ENCODE data around the gene OR51T1.
"Not testable (repeated sequence)": the region's sequence is repeated elsewhere in the genome, so short reads cannot be mapped to it uniquely, and the experiment has no call there.

The OR51T1 gene

GRCh38 chr11:4881860-4882500 is at the start of gene OR51T1:
OR51T1 (plus strand) TSS chr11:4881900; CDS start chr11:4881900, 0 bp downstream.
- DNase-seq: no peak

- DNase-seq: no peak
Measured at GRCh38 chr11:4839851-4840549, 41.7 kb upstream of the OR51T1 start.

GRCh38 chr11:4848908-4849532 is 32.7 kb upstream of the OR51T1 start, which contains the start of gene OR51S1:
OR51S1 (minus strand) TSS chr11:4849208; CDS start chr11:4849208, 0 bp downstream.
- no peak for DNase-seq

GRCh38 chr11:4851033-4851432 is 30.7 kb upstream of the OR51T1 start:
- DNase-seq: no peak

- DNase-seq: not testable (repeated sequence)
Measured at GRCh38 chr11:4854286-4854685, 27.4 kb upstream of the OR51T1 start.

- no peak for DNase-seq
Measured at GRCh38 chr11:4862447-4863236, 19.1 kb upstream of the OR51T1 start.

GRCh38 chr11:4863876-4864275 is 17.8 kb upstream of the OR51T1 start:
- no peak for DNase-seq

- DNase-seq: no peak
Measured at GRCh38 chr11:4865855-4866254, 15.8 kb upstream of the OR51T1 start.

- no peak for DNase-seq
Measured at GRCh38 chr11:4881188-4881587, 512 bp upstream of the OR51T1 start.

GRCh38 chr11:4882543-4882942 is 843 bp downstream of the OR51T1 start:
- DNase-seq: no peak

- no peak for DNase-seq
Measured at GRCh38 chr11:4884361-4884760, 2.7 kb downstream of the OR51T1 start.

GRCh38 chr11:4886186-4886585 is 4.5 kb downstream of the OR51T1 start:
- DNase-seq: no peak

- no peak for DNase-seq
Measured at GRCh38 chr11:4887591-4887990, 5.9 kb downstream of the OR51T1 start.

GRCh38 chr11:4890279-4890678 is 8.6 kb downstream of the OR51T1 start:
- DNase-seq: no peak

- no peak for DNase-seq
Measured at GRCh38 chr11:4891996-4892640, 10.4 kb downstream of the OR51T1 start.

- no peak for DNase-seq
Measured at GRCh38 chr11:4903484-4903883, 21.8 kb downstream of the OR51T1 start, which contains the start of gene OR51A7. OR51A7 (plus strand) TSS chr11:4903783; CDS start chr11:4907370, 3,587 bp downstream.

GRCh38 chr11:4916581-4916980 is 34.9 kb downstream of the OR51T1 start:
- DNase-seq: no peak

- DNase-seq: no peak
Measured at GRCh38 chr11:4919250-4919649, 37.5 kb downstream of the OR51T1 start, which contains the start of gene OR51G2. OR51G2 (minus strand) TSS chr11:4919350; CDS start chr11:4915663, 3,687 bp downstream.

- DNase-seq: no peak
Measured at GRCh38 chr11:4921796-4922195, 40.1 kb downstream of the OR51T1 start.

- DNase-seq: no peak
Measured at GRCh38 chr11:4922304-4922703, 40.6 kb downstream of the OR51T1 start.

GRCh38 chr11:4924239-4924638 is 42.5 kb downstream of the OR51T1 start, which contains the start of gene OR51G1:
OR51G1 (minus strand) TSS chr11:4924339; CDS start chr11:4924339, 0 bp downstream.
- DNase-seq: no peak

- no peak for DNase-seq
Measured at GRCh38 chr11:4926608-4927007, 44.9 kb downstream of the OR51T1 start.
